HG03139 (cell line): Measurements from ENCODE around the gene NSUN7.
A peak's percentile ranks its signal among the peaks of the same experiment; 100 is the strongest.
"Not testable (repeated sequence)": the region's sequence is repeated elsewhere in the genome, so short reads cannot be mapped to it uniquely, and the experiment has no call there.

Source experiments
- ATAC-seq: cut with Tn5 transposase; IDR thresholded peaks from one replicate; pipeline ENCODE4 v1.9.1; 2021; ENCODE audit not compliant: unreplicated experiment

NSUN7 gene

GRCh38 chr4:40812386-40812785 lies 62.6 kb downstream of the NSUN7 start:
- no peak for ATAC-seq

DNA sequence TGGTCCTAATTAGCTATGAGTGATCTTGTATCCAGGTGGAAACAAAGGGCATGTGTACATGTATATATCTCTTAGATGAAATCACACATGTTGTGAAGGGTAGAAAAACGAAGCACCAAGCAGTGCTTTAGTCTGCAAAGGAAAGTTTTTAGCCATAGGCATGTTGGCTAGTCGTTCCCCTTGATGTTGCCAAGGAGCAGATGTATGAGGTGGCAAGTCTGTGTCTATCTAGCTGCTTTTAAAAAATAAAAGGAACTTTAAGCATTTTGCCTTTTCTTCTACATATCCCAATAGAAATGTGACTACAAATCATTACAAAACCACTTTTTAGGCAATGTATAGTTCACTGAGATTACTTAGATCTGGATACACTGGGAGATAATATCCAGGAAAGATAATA lies 63.1 kb downstream of the NSUN7 start:
- no peak for ATAC-seq

DNA sequence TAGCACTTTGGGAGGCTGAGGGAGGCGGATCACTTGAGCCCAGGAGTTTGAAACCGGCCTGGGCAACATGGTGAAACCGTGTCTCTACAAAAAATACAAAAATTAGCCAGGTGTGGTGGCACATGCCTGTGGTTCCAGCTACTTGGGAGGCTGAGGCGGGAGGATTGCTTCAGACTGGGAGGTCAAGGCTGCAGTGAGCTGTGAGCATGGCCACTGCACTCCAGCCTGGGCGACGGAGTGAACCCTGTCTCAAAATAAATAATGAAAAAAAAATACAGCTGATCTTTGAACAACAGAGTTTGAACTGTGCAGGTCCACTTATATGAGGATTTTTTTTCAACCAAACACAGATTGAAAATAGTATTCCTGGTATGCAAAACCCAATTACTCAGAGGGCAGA lies 67.4 kb downstream of the NSUN7 start:
- not testable (repeated sequence) for ATAC-seq

GRCh38 chr4:40820101-40820500 lies 70.3 kb downstream of the NSUN7 start:
- no peak for ATAC-seq

DNA sequence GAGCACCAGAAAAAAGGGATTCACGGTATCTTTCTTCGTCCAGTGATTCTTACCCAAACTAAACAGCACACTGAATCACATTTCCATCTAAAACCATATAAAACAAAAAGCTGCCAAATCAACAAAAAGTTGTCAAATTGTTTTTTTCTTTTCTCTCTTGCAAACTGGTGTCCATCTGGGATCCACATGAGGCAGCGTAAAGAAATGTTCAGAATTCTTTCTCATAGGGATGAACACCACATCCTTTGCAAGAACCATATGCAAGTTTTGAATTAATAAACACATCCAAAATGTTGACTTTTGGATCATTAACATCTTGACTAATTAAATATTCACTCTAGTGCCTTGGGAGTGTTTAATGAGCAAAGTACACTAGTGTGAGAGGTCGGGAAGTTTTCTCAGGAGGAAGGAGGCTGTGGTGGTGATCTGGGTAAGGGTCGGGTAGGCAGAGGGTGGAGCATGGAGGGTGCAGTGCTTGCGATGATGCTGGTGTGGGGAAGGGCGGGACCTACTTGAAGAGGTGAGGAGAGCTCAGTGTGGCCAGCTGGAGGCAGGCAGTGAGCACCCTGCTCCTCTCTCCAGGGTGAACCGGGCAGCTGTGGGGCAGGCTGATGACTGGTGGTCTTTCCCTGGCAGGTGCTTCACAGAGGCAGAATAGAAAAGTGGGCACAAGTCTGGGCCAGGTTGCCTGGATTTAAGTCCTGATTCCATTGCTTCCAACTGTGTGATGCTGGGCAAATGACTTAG lies 72.8 kb downstream of the NSUN7 start:
- no peak for ATAC-seq

DNA sequence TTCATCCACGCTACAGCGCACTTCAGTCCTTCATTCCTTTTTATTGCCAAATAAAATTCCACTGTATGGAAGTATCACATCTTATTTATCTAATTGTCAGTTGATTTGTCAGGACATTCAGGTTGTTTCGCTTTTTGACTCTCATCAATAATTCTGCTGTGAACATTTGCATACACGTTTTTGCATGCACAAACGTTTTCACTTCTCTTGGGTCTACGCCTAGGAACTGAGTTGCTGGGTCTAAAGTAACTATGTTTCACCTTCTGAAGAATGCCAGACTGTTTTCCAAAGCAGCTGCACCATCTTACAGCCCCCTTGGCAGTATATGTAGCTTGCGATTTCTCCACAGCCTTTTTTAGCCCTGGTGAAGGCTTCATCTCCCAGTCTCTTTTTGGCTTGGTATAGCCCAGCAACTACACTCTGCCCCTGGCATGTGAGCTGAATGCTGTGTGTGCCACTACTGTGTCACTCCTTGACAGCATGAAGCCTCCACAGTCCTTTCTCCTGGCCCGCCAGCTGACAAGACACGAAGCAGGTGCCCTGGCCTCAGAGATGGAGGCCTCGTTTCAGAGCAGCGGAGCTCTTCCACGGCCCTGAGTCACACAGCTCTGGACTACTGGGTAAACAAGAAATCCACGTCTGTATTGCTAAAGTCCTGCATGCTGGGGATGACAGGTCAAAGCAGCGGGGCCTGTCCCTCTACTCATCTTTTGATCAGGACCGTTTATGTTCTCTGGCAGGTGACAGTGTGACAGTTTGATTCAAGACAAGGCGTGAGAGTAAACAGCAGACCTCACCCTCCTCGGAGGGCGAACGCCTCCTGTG lies 75.5 kb downstream of the NSUN7 start:
- no peak for ATAC-seq

DNA sequence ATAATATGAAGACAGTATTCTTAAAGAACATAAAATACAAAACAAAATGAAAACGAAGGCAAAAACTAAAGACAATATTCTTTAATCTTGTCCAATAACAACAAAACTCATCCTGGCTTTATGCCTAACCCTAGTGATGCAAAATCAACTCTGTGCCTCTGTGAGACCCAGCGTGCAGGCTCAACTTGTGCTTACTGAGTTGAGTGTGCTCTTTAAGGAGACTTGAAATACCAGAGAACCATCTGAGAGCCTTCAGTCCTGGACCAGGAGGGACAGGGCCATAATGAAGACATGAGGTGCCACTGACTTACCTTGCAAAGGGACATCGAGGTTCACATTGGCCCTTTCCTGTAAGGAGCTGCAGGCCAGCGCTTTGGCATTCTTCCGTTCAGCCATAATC lies 77.1 kb downstream of the NSUN7 start:
- ATAC-seq, result no peak

GRCh38 chr4:40827758-40828157 lies 78.0 kb downstream of the NSUN7 start:
- ATAC-seq, result no peak

GRCh38 chr4:40828661-40829060 lies 78.9 kb downstream of the NSUN7 start:
- no peak for ATAC-seq

DNA sequence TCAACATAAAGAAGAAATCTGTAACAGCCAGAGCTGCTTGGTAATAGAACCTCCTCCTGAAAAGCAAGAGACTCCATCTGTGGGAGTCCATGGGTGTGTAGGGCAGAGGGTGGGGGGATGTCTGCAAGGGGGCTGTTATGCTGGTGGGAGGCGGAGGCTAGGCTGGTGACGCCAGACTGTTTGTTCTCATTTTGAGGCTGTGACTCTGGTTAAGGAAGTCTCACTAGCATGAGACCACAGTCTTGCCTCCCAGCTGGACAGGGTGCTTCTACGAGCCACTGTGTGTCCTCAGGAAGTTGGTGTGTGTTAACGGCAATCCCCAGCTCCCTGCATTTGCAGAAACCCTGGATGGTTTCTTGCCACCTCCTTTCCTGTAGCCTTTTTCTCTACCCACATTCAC lies 79.8 kb downstream of the NSUN7 start:
- ATAC-seq, result no peak

DNA sequence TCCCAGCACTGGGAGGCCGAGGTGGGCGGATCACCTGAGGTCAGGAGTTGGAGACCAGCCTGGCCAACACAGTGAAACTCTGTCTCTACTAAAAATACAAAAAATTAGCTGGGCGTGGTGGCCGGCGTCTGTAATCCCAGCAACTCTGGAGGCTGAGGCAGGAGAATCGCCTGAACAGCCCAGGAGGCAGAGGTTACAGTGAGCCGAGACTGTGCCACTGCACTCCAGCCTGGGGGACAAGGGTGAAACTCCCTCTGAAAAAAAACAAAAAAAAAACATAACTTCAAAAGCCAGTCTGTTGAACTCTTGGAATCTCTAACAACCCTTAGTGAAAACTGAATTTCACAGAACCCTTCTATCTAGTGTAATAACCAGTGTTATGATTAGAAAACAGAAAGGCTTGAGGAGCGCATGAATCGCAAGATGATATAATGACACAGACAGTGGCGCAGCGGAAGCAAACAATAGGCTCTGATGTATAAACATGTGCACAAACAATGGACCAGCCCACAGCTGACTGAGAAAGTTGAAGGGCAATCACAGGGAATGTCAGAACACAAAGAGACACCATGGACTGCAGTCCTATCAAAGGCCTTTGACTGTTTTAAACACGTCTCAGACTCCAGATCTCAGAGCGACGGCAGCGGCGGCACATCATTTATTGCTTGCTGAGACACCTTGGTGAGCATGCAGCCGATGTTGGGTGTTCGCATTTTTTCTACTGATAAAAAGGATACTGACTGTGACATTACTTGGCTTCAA lies 81.6 kb downstream of the NSUN7 start:
- ATAC-seq, result no peak

GRCh38 chr4:40832175-40832574 lies 82.4 kb downstream of the NSUN7 start:
- ATAC-seq, result no peak

DNA sequence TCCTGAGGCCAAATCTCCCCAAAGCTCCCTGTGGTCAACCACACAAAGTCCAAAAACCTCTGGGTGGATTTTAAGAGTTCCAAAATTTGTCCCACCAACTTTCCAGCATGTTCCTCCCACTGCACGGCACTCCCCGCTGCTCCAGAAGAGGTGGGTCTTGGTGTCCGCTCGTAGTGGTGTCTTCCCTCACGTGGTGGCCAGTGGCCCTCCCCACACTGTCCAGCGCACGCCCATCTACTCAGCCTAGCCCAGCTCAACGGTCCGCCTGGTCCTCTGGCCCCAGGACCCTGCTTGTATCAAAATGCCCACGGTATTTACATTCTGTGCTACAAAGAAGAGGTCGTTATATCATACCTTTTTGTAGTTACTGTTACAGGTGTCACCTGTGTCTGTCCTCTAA lies 83.5 kb downstream of the NSUN7 start:
- ATAC-seq, result no peak

DNA sequence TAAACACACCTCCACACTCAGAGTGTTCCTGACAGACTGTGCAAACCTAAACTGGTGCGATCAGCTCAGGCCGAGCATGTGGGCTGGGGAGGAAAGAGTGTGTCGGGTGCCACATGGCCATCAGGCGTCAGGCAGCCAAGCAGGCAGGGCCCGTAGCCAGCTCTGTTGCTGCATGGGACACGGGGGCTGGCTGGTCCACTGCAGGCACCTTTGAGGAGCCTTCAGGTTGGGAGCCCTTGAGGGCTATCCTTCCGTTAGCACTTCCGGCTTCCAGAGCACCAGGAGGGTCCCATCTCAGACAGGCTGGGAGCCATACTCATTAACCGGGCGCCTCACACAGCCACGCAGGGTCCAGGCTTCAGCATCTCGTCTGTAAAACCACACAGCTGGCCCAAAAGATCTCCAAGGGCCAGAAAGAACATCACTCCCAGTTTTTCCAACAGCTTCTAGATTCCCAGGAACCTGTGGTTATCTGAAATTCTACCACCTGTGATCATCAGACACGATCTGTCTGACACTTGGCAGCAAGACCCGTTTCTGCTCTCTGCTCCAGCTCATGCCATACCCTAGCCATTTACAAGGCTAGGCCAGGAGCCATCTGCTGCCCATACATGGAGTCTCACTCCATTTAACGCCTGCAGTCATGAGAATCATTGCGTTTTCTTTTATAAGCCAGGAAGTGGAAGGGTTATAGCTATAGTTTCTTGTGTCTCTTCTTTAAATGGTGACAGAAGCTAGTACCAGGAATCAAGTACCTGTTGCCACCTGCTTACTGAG lies 87.5 kb downstream of the NSUN7 start:
- ATAC-seq, result no peak

GRCh38 chr4:40838742-40839141 lies 89.0 kb downstream of the NSUN7 start:
- no peak for ATAC-seq

GRCh38 chr4:40840255-40840984 lies 90.7 kb downstream of the NSUN7 start:
- peak; percentile 30 for ATAC-seq

- ATAC-seq, result peak; percentile 44
Observed at GRCh38 chr4:40840985-40841571, 91.3 kb downstream of the NSUN7 start.

DNA sequence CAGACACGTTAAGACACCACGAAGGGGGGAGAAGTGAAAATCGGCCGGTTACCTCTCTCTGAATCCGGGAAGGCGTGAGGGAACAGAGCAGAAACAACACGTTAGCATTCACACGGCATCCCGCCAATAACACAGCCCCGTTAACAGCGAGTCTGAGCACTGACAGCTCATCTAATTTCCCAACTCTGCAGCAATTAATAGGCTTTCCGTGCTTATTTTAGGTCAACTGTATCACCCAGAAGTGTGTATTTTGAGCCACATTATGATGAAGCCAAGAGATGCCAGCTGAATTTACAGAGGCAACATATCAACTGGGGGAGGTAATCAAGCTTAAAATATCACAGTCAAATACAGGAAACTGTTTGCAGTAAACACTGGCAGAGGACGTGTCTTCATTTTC lies 92.6 kb downstream of the NSUN7 start:
- ATAC-seq, result no peak

GRCh38 chr4:40842725-40843423 lies 93.1 kb downstream of the NSUN7 start:
- ATAC-seq, result no peak
